HCT116 (cell line): ENCODE data around the gene EVX2. TPM values are rescaled to one million over a fixed set of nuclear protein-coding genes. Genes with fewer than 3 reads are reported as not detected.

Experiments
- ATAC-seq: fragments of 200-7000 bp; cut with Tn5 transposase; 2 replicates; pipeline ENCODE4 v1.9.1; 2020; ENCODE audit warnings: mild to moderate bottlenecking, moderate library complexity
- BruUV-seq: library from RNA; stranded (reverse); fragments of 400-500 nt; replicated peaks from 2 replicates; lab custom pipeline; 2021; lab: Mats Ljungman, UMichigan
- CTCF ChIA-PET: fragments of 300-600 bp; sonication (Branson Sonifier 250); formaldehyde crosslinking; loops from one replicate; lab custom pipeline; 2021; ENCODE audit warnings: antibody characterized with exemption; lab: Charles Lee
- POLR2A ChIA-PET: fragments of 300-600, 350-600 bp; sonication (Branson Sonifier 250); formaldehyde crosslinking; loops from one replicate; lab custom pipeline; 2021; ENCODE audit warnings: antibody characterized with exemption; lab: Charles Lee
- RAD21 ChIA-PET, 2 experiments: fragments of 300-600 bp; sonication (Branson Sonifier 250); formaldehyde crosslinking; loops; one replicate each; lab custom pipeline; 2023; ENCODE audit warnings: low total read pairs in 2 of 2; ENCODE audit not compliant: uncharacterized antibody in 2 of 2, unreplicated experiment in 2 of 2, low non-redundant PET in 1 of 2; lab: Charles Lee
- DNase-seq: peaks from one replicate; pipeline ENCODE4 v3.0.0-alpha.2; 2010; ENCODE audit warnings: low read depth, low spot score
- H2AFZ ChIP-seq: fragments of 200-600 bp; shearing (Covaris generic), sonication (generic); 2 replicates; pipeline ENCODE4 v1.6.1; 2017; ENCODE audit warnings: low read depth, mixed run types, mixed read lengths, antibody characterized with exemption, low read length; ENCODE audit not compliant: poor library complexity, severe bottlenecking
- H3K27ac ChIP-seq: 2 replicates; pipeline ENCODE4 v1.5.1; 2012; ENCODE audit warnings: low read depth, low read length
- H3K27me3 ChIP-seq: fragments of 200-600 bp; sonication (generic); 2 replicates; pipeline ENCODE4 v1.6.1; 2016; ENCODE audit warnings: mixed run types, low read length, mixed read lengths; ENCODE audit not compliant: insufficient read depth
- H3K36me3 ChIP-seq, 2 experiments: fragments of 200-500 bp in 1 of 2; fragments of 200-600 bp in 1 of 2; sonication (Bioruptor generic) in 1 of 2; sonication (generic) in 1 of 2; 2 replicates each; pipeline versions ENCODE4 v1.5.1 to v1.6.1; 2014 to 2016; ENCODE audit warnings: low read length in 2 of 2, inconsistent platforms in 1 of 2, mixed read lengths in 1 of 2, mixed run types in 1 of 2; ENCODE audit not compliant: insufficient read depth in 2 of 2, control insufficient read depth in 1 of 2
- H3K4me1 ChIP-seq, 2 experiments: fragments of 200-600 bp in 1 of 2; sonication (generic) in 1 of 2; 2 replicates each; pipeline versions ENCODE4 v1.5.1 to v1.6.1; 2012 to 2017; ENCODE audit warnings: low read length in 2 of 2, inconsistent platforms in 1 of 2, mild to moderate bottlenecking in 1 of 2, mixed read lengths in 1 of 2, mixed run types in 1 of 2, moderate library complexity in 1 of 2; ENCODE audit not compliant: insufficient read depth in 2 of 2, control insufficient read depth in 1 of 2
- H3K4me2 ChIP-seq: fragments of 200-600 bp; sonication (generic); 2 replicates; pipeline ENCODE4 v1.6.1; 2017; ENCODE audit warnings: mixed run types, low read length, mixed read lengths
- H3K4me3 ChIP-seq, 2 experiments: fragments of 200-600 bp in 1 of 2; sonication (generic) in 1 of 2; replicated peaks in 1 of 2; 2 replicates each; pipeline ENCODE4 v1.5.1; 2011 to 2016; ENCODE audit warnings: low read length in 2 of 2, control low read depth in 1 of 2, low read depth in 1 of 2, mild to moderate bottlenecking in 1 of 2, mixed read lengths in 1 of 2, mixed run types in 1 of 2
- H3K79me2 ChIP-seq: fragments of 200-600 bp; sonication (generic); 2 replicates; pipeline ENCODE4 v1.6.1; 2017; ENCODE audit warnings: mild to moderate bottlenecking, mixed run types, low read length, moderate library complexity, mixed read lengths; ENCODE audit not compliant: insufficient read depth
- H3K9ac ChIP-seq: fragments of 200-600 bp; sonication (generic); 2 replicates; pipeline ENCODE4 v1.6.1; 2016; ENCODE audit warnings: low read length, mixed read lengths
- H3K9me2 ChIP-seq: fragments of 200-600 bp; sonication (generic), shearing (Covaris generic); 2 replicates; pipeline ENCODE4 v1.6.1; 2017; ENCODE audit warnings: mixed run types, mild to moderate bottlenecking, moderate library complexity; ENCODE audit not compliant: insufficient read depth
- H3K9me3 ChIP-seq, 2 experiments: fragments of 200-500 bp in 1 of 2; fragments of 200-600 bp in 1 of 2; sonication (Bioruptor generic) in 1 of 2; sonication (generic) in 1 of 2; 2 replicates each; pipeline ENCODE4 v1.6.1; 2014 to 2017; ENCODE audit warnings: low read length in 2 of 2, mixed read lengths in 2 of 2, inconsistent platforms in 1 of 2, low read depth in 1 of 2, mild to moderate bottlenecking in 1 of 2, mixed run types in 1 of 2, moderate library complexity in 1 of 2; ENCODE audit not compliant: control insufficient read depth in 1 of 2, insufficient read depth in 1 of 2
- H4K20me1 ChIP-seq: fragments of 200-600 bp; sonication (generic), shearing (Covaris generic); 2 replicates; pipeline ENCODE4 v1.6.1; 2017; ENCODE audit warnings: mixed run types, mild to moderate bottlenecking, moderate library complexity; ENCODE audit not compliant: insufficient read depth
- CBX3 ChIP-seq: IDR thresholded peaks from 2 replicates; pipeline ENCODE4 v1.6.1; 2012; ENCODE audit warnings: low read depth
- CEBPB ChIP-seq: IDR thresholded peaks from 2 replicates; pipeline ENCODE4 v1.6.1; 2012; ENCODE audit warnings: low read depth
- EGR1 ChIP-seq: IDR thresholded peaks from 2 replicates; pipeline ENCODE4 v1.6.1; 2012; ENCODE audit warnings: low read depth
- EZH2phosphoT487 ChIP-seq: fragments of 200-600 bp; IDR thresholded peaks from 2 replicates; pipeline ENCODE4 v1.6.1; 2018; ENCODE audit warnings: antibody characterized with exemption, borderline replicate concordance
- JUND ChIP-seq: IDR thresholded peaks from 2 replicates; pipeline ENCODE4 v1.6.1; 2012
- POLR2A ChIP-seq: IDR thresholded peaks from 2 replicates; pipeline ENCODE4 v1.7.0; 2011; ENCODE audit warnings: borderline replicate concordance; ENCODE audit not compliant: insufficient read depth, insufficient read length; ENCODE audit errors: extremely low read depth
- POLR2AphosphoS5 ChIP-seq: IDR thresholded peaks from 2 replicates; pipeline ENCODE4 v1.6.1; 2011; ENCODE audit warnings: mild to moderate bottlenecking, low read depth, low read length, moderate library complexity
- YY1 ChIP-seq: IDR thresholded peaks from 2 replicates; pipeline ENCODE4 v1.6.1; 2011; ENCODE audit warnings: low read length, low read depth, moderate library complexity, mild to moderate bottlenecking; ENCODE audit not compliant: insufficient replicate concordance; ENCODE audit errors: extremely low read depth
- ZFX ChIP-seq: fragments of 450-650 bp; IDR thresholded peaks from 2 replicates; pipeline ENCODE4 v1.6.1; 2017
- ZNF274 ChIP-seq: fragments of 200-500 bp; sonication (Bioruptor generic); IDR thresholded peaks from 2 replicates; pipeline ENCODE4 v1.6.1; 2014; ENCODE audit warnings: mild to moderate bottlenecking, low read depth, low read length, inconsistent platforms
- intact Hi-C: fragments of 100-400 bp; cut with micrococcal nuclease; formaldehyde crosslinking; loops from 2 replicates; pipeline ENCODE4 v1.10.0; 2022
- total RNA-seq: library from RNA; stranded (reverse); gene quantifications from one replicate; pipeline ENCODE4 v1.2.1, GENCODE V29; 2021; ENCODE audit not compliant: unreplicated experiment
- TF ChIP-seq, protein P1 (sequence below): IDR thresholded peaks from 2 replicates; pipeline ENCODE4 v1.6.1; 2012; ENCODE audit warnings: low read depth
- TF ChIP-seq, protein P2 (sequence below): IDR thresholded peaks from 2 replicates; pipeline ENCODE4 v1.6.1; 2011; ENCODE audit warnings: mild to moderate bottlenecking, low read length, moderate library complexity; ENCODE audit not compliant: insufficient replicate concordance; ENCODE audit errors: extremely low read depth

Gene EVX2
- total RNA-seq, 1 experiment from 2014 or later: not detected

DNA sequence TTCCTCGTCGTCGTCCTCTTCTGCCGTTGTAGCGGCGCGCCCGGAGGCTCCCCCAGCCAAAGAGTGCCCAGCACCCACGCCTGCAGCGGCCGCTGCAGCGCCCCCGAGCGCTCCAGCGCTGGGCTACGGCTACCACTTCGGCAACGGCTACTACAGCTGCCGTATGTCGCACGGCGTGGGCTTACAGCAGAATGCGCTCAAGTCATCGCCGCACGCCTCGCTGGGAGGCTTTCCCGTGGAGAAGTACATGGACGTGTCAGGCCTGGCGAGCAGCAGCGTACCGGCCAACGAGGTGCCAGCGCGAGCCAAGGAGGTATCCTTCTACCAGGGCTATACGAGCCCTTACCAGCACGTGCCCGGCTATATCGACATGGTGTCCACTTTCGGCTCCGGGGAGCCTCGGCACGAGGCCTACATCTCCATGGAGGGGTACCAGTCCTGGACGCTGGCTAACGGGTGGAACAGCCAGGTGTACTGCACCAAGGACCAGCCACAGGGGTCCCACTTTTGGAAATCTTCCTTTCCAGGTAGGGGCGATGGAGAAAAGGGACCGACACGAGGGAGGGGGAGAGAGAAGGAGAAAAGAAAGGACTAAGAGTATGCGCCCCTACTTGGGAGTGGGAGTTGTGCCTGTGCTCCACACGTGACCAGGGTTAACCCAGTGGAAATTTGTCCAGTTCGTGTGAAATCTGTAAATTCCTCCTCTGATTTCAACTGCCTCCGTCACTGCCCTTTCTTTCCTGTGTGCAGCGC is 9.6 kb upstream of the EVX2 start:
- Histone ChIP-seq H3K27me3 (no peaks in the 10 kb centered on the region), H3K9ac (no peak overlapping the region), H3K4me1 (peaks cover 5 to 18% of the 10 kb centered on the region in 2 experiments; a peak in 3 of 4 replicates), H3K9me3 (no peaks in the 10 kb centered on the region), H3K4me3 (no peak overlapping the region), H4K20me1 (no peaks in the 10 kb centered on the region), H3K4me2 (no peak overlapping the region), H2AFZ (no peak overlapping the region), H3K36me3 (no peaks in the 10 kb centered on the region), H3K79me2 (no peaks in the 10 kb centered on the region), H3K9me2 (no peaks in the 10 kb centered on the region), H3K27ac (no peak overlapping the region)
- ATAC-seq (no peak), DNase-seq (no peak)
- TF ChIP-seq CBX3 (no peak), YY1 (no peak), JUND (no peak), ZFX (no peak), EGR1 (no peak), ZNF274 (no peak), POLR2A (no peak), EZH2phosphoT487 (no peak), CEBPB (no peak)
- CTCF ChIA-PET: no interaction called here
- intact Hi-C loops: no loop called here
- no TSS peak for BruUV-seq
- POLR2A ChIA-PET: no interaction called here
- RAD21 ChIA-PET: no interaction called here

DNA sequence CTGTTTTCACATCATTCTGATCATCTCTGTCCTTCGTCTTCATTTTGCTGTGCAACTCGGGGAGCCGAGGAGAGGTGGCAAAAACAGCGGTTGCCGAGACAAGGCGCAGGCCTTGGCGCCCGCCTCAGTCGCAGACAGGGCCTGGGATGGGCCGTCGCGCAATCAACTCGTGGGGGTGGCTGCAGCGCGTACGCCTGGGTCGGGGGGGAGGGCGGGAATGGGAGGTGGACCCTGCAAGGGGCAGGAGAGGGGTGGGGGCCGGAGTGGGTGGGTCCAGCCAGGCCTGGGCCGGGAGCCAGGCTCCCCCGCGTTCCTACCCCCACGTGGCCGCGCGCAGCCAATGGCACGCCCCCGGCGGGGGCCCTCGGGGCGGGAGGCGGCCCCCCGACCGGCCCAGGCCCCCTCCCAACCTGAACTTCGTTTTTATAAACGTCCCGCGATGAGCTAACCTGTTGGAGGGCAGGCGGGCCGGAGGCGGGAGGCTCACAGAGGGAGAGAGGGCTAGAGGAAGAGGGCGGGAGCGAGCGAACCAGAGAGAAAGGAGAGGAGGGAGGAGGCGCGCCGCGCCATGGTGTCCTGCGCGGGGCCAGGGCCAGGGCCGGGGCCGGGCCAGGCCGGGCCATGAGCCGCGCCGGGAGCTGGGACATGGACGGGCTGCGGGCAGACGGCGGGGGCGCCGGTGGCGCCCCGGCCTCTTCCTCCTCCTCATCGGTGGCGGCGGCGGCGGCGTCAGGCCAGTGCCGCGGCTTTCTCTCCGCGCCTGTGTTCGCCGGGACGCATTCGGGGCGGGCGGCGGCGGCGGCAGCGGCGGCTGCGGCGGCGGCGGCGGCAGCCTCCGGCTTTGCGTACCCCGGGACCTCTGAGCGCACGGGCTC is 8.7 kb upstream of the EVX2 start, which contains the start of gene HOXD13:
Gene HOXD13 (plus strand): TSS at position 452 of the 875 bp plus-strand sequence. CDS start 170 bp downstream, at position 622.
- Histone ChIP-seq H3K4me1 (peaks cover 5 to 11% of the 10 kb centered on the region in 2 experiments; a peak in 3 of 4 replicates), H3K4me2 (no peak within 1 kb of the TSS), H3K4me3 (no peak within 1 kb of the TSS), H3K27ac (no peak within 1 kb of the TSS), H3K9me3 (no peaks in the 10 kb centered on the region), H2AFZ (no peak within 1 kb of the TSS), H4K20me1 (no peaks in the 10 kb centered on the region), H3K27me3 (no peaks in the 10 kb centered on the region), H3K79me2 (no peaks in the 10 kb centered on the region), H3K9me2 (no peaks in the 10 kb centered on the region), H3K36me3 (no peaks in the 10 kb centered on the region), H3K9ac (no peak within 1 kb of the TSS)
- ATAC-seq (no peak), DNase-seq (no peak)
- no TSS peak for BruUV-seq
- ChIA-PET RAD21 (no interaction called here), CTCF (no interaction called here), POLR2A (no interaction called here)
- intact Hi-C loops: no loop called here
- TF ChIP-seq POLR2A (no peak), ZNF274 (no peak), CBX3 (no peak), POLR2AphosphoS5 (no peak), JUND (no peak)
- TF ChIP-seq, protein P1, sequence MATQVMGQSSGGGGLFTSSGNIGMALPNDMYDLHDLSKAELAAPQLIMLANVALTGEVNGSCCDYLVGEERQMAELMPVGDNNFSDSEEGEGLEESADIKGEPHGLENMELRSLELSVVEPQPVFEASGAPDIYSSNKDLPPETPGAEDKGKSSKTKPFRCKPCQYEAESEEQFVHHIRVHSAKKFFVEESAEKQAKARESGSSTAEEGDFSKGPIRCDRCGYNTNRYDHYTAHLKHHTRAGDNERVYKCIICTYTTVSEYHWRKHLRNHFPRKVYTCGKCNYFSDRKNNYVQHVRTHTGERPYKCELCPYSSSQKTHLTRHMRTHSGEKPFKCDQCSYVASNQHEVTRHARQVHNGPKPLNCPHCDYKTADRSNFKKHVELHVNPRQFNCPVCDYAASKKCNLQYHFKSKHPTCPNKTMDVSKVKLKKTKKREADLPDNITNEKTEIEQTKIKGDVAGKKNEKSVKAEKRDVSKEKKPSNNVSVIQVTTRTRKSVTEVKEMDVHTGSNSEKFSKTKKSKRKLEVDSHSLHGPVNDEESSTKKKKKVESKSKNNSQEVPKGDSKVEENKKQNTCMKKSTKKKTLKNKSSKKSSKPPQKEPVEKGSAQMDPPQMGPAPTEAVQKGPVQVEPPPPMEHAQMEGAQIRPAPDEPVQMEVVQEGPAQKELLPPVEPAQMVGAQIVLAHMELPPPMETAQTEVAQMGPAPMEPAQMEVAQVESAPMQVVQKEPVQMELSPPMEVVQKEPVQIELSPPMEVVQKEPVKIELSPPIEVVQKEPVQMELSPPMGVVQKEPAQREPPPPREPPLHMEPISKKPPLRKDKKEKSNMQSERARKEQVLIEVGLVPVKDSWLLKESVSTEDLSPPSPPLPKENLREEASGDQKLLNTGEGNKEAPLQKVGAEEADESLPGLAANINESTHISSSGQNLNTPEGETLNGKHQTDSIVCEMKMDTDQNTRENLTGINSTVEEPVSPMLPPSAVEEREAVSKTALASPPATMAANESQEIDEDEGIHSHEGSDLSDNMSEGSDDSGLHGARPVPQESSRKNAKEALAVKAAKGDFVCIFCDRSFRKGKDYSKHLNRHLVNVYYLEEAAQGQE: no peak
- TF ChIP-seq, protein P2, sequence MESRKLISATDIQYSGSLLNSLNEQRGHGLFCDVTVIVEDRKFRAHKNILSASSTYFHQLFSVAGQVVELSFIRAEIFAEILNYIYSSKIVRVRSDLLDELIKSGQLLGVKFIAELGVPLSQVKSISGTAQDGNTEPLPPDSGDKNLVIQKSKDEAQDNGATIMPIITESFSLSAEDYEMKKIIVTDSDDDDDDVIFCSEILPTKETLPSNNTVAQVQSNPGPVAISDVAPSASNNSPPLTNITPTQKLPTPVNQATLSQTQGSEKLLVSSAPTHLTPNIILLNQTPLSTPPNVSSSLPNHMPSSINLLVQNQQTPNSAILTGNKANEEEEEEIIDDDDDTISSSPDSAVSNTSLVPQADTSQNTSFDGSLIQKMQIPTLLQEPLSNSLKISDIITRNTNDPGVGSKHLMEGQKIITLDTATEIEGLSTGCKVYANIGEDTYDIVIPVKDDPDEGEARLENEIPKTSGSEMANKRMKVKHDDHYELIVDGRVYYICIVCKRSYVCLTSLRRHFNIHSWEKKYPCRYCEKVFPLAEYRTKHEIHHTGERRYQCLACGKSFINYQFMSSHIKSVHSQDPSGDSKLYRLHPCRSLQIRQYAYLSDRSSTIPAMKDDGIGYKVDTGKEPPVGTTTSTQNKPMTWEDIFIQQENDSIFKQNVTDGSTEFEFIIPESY: no peak
